ENCODE measurements around the gene NALCN. TPM values are rescaled to one million over a fixed set of nuclear protein-coding genes. Genes with fewer than 3 reads are reported as not detected.

The NALCN gene
- total and polyA plus RNA-seq, 10 of the 15 experiments (the other 5 are each of a cell fraction or from before 2014, with no cell fraction given): under 0.01 TPM; not detected in 9

GRCh38 chr13:101408992-101409656, 7.2 kb downstream of the NALCN start:
- in situ Hi-C loops (cut with MboI): no loop called here
- intact Hi-C loops (cut with micrococcal nuclease; ENCODE audit: unreplicated experiment): no loop called here
- Histone ChIP-seq H3K27ac (ENCODE audit: control insufficient read depth, insufficient read depth) (no peak overlapping the region), H4K20me1 (ENCODE audit: control insufficient read depth, insufficient read depth) (no peaks in the 10 kb centered on the region), H3K4me3 (no peak overlapping the region), H2AFZ (ENCODE audit: control insufficient read depth, low read depth, low read length) (no peak overlapping the region), H3K4me2 (ENCODE audit: control insufficient read depth, insufficient read depth) (no peak overlapping the region), H3K79me2 (ENCODE audit: control insufficient read depth, insufficient read depth, low read length) (no peaks in the 10 kb centered on the region), H3K27me3 (replicated peaks in 1 of 2; ENCODE audit: control insufficient read depth in 2 of 2, insufficient read depth in 2 of 2, low read length in 1 of 2) (no peaks in the 10 kb centered on the region; a peak in 1 of 4 replicates), H3K9me3 (replicated peaks; ENCODE audit: control insufficient read depth, insufficient read depth, low read length) (no peaks in the 10 kb centered on the region), H3K36me3 (ENCODE audit: control insufficient read depth in 2 of 2, insufficient read depth in 2 of 2, low read length in 1 of 2) (no peaks in the 10 kb centered on the region), H3K4me1 (ENCODE audit: control insufficient read depth, insufficient read depth, low read length) (no peaks in the 10 kb centered on the region), H3K9ac (ENCODE audit: control insufficient read depth, insufficient read depth, low read length) (no peak overlapping the region)
- BruUV-seq (replicated peaks): no TSS peak
- ChIA-PET POLR2A (no interaction called here), CTCF (no interaction called here), SMC1A (ENCODE audit: uncharacterized antibody, unreplicated experiment) (no interaction called here), RAD21 (ENCODE audit: unreplicated experiment) (no interaction called here)
- ATAC-seq (no peak), FAIRE-seq (no peak), DNase-seq (ENCODE audit: low read depth, low spot score) (no peak)
- TF ChIP-seq E2F4 (IDR thresholded peaks at IDR 0.05; ENCODE audit: low read depth, low read length): no peak
- WGBS (ENCODE audit: insufficient coverage, insufficient replicate concordance, low lambda C conversion rate, missing lambda C conversion rate): 6% methylated on average over 6 of the region's 6 CpGs

GRCh38 chr13:101408154-101408553, 8.2 kb downstream of the NALCN start:
- Histone ChIP-seq H3K9ac (ENCODE audit: control insufficient read depth, insufficient read depth, low read length) (no peak overlapping the region), H3K4me2 (ENCODE audit: control insufficient read depth, insufficient read depth) (no peak overlapping the region), H3K79me2 (ENCODE audit: control insufficient read depth, insufficient read depth, low read length) (no peaks in the 10 kb centered on the region), H4K20me1 (ENCODE audit: control insufficient read depth, insufficient read depth) (no peaks in the 10 kb centered on the region), H3K9me3 (replicated peaks; ENCODE audit: control insufficient read depth, insufficient read depth, low read length) (no peaks in the 10 kb centered on the region), H3K4me1 (ENCODE audit: control insufficient read depth, insufficient read depth, low read length) (no peaks in the 10 kb centered on the region), H3K36me3 (ENCODE audit: control insufficient read depth in 2 of 2, insufficient read depth in 2 of 2, low read length in 1 of 2) (no peaks in the 10 kb centered on the region), H2AFZ (ENCODE audit: control insufficient read depth, low read depth, low read length) (no peak overlapping the region), H3K27me3 (replicated peaks in 1 of 2; ENCODE audit: control insufficient read depth in 2 of 2, insufficient read depth in 2 of 2, low read length in 1 of 2) (no peaks in the 10 kb centered on the region; a peak in 1 of 4 replicates), H3K27ac (ENCODE audit: control insufficient read depth, insufficient read depth) (no peak overlapping the region), H3K4me3 (no peak overlapping the region)
- no peak for TF ChIP-seq DPF2 (IDR thresholded peaks at IDR 0.05)
- TF ChIP-seq ATF3 (IDR thresholded peaks at IDR 0.05; ENCODE audit: borderline replicate concordance, extremely low read depth, low read depth, low read length): no peak
- TF ChIP-seq BHLHE40 (IDR thresholded peaks at IDR 0.05; ENCODE audit: borderline replicate concordance in 1 of 2, low read depth in 2 of 2, low read length in 1 of 2): no peak
- TF ChIP-seq TAF1 (IDR thresholded peaks at IDR 0.05; ENCODE audit: borderline replicate concordance, low read depth, low read length): no peak
- no peak for TF ChIP-seq HDAC6 (IDR thresholded peaks at IDR 0.05; ENCODE audit: unreplicated experiment)
- in situ Hi-C loops (cut with MboI) (no loop called here), intact Hi-C loops (cut with micrococcal nuclease; ENCODE audit: unreplicated experiment) (no loop called here)
- no peak for FAIRE-seq
- WGBS (ENCODE audit: insufficient coverage, insufficient replicate concordance, low lambda C conversion rate, missing lambda C conversion rate): 58% methylated on average over 9 of the region's 9 CpGs
- SMC1A ChIA-PET (ENCODE audit: uncharacterized antibody, unreplicated experiment): no interaction called here
- POLR2A ChIA-PET: no interaction called here
- ATAC-seq: no peak
- no TSS peak for BruUV-seq (replicated peaks)
- CTCF ChIA-PET: no interaction called here
- DNase-seq (ENCODE audit: low read depth, low spot score): no peak
- RAD21 ChIA-PET (ENCODE audit: unreplicated experiment): no interaction called here
